ENCODE results near the gene PPP6R3.
"Not testable (repeated sequence)": the region's sequence is repeated elsewhere in the genome, so short reads cannot be mapped to it uniquely, and the experiment has no call there.

The PPP6R3 gene, protein sequence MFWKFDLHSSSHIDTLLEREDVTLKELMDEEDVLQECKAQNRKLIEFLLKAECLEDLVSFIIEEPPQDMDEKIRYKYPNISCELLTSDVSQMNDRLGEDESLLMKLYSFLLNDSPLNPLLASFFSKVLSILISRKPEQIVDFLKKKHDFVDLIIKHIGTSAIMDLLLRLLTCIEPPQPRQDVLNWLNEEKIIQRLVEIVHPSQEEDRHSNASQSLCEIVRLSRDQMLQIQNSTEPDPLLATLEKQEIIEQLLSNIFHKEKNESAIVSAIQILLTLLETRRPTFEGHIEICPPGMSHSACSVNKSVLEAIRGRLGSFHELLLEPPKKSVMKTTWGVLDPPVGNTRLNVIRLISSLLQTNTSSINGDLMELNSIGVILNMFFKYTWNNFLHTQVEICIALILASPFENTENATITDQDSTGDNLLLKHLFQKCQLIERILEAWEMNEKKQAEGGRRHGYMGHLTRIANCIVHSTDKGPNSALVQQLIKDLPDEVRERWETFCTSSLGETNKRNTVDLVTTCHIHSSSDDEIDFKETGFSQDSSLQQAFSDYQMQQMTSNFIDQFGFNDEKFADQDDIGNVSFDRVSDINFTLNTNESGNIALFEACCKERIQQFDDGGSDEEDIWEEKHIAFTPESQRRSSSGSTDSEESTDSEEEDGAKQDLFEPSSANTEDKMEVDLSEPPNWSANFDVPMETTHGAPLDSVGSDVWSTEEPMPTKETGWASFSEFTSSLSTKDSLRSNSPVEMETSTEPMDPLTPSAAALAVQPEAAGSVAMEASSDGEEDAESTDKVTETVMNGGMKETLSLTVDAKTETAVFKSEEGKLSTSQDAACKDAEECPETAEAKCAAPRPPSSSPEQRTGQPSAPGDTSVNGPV

DNA sequence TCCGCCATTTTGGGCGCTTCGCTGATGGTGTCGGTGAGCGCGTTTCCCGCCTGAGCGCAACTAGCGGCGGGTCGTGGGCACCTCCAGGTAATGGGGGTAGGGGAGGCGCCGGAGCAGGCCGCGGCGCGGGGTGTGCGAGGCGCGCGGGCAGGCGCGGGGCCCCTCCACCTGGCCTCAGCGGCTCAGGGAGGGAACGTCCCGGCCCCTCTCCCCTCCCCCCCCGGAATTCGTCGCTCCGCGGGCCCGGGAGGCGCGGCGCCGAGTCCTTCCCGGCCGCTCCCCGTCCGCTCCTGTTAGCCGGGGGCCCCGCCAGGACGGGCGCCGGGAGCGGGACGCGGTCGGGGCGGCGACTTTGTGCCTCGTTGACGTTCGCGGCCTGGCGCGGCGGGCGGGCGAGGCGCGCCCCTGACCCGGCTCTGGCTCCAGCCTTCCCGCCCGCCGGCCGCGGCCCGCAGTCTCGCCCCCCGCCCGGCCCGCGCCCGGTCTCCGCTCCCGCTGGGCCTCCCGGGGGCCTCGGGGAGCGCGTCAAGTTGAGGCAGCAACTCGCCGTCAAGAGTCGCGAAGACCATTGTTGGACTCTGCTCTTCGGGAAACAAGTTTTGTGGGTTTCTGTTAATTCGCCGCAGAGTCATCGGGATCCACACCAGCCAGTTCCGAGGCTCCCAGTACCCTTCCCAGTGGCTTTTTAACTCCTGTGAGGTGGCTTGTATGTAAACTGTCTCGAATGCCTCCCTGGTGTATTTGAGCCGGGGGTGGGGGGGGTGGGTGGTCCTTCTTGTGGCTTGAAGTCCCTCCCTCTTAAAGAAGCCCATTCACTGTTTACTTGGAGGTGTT, at the start of gene PPP6R3:
Gene PPP6R3, plus strand, starts transcription at position 12 of the 834 bp plus-strand sequence. CDS start 76,913 bp downstream, outside the sequence.
- DNase-seq: peak; percentile 69

- peak; percentile 72 for DNase-seq
Measured at GRCh38 chr11:68411501-68411991, 49.0 kb upstream of the PPP6R3 start.

GRCh38 chr11:68412593-68413475, 47.7 kb upstream of the PPP6R3 start:
- no peak for DNase-seq

- no peak for DNase-seq
Measured at GRCh38 chr11:68413591-68413999, 47.0 kb upstream of the PPP6R3 start.

- DNase-seq: peak; percentile 82
Measured at GRCh38 chr11:68414496-68415221, 45.9 kb upstream of the PPP6R3 start.

- no peak for DNase-seq
Measured at GRCh38 chr11:68416070-68416578, 44.4 kb upstream of the PPP6R3 start.

DNA sequence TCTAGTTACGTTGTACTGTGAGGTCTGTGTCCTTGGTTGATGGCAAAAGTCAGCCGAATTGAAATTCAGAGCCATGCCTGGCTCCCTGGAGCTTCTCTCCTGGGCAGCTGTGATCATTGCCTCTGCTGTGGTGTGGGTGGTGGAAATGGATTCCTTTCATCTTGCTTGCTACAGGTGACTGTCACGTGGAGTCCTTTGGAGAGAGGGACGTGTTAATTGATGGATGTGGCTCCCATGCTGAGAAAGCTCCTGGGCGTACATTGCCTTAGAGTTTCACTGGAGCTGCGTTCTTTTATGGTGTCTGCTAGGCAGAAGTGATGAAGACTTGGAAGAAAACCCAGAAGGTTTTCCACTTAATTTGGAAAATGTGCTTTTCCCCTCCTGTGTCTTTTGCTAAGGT, 41.9 kb upstream of the PPP6R3 start:
- DNase-seq: no peak

DNA sequence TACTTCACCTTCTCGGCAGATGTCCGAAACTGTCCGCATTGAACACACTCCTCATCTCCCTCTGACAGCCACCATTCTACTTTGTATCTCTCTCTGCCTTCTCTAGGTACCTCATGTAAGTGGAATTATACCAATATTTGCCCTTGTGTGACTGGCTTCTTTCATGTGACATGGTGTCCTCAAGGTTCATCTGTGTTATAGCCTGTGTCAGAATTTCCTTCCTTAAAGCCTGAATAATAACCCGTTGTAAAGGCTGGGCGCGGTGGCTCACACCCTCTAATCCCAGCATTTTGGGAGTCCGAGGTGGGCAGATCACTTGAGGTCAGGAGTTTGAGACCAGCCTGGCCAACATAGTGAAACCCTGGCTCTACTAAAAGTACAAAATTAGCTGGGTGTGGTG, 40.4 kb upstream of the PPP6R3 start:
- DNase-seq: no peak

GRCh38 chr11:68423481-68423880, 37.1 kb upstream of the PPP6R3 start:
- DNase-seq: no peak

DNA sequence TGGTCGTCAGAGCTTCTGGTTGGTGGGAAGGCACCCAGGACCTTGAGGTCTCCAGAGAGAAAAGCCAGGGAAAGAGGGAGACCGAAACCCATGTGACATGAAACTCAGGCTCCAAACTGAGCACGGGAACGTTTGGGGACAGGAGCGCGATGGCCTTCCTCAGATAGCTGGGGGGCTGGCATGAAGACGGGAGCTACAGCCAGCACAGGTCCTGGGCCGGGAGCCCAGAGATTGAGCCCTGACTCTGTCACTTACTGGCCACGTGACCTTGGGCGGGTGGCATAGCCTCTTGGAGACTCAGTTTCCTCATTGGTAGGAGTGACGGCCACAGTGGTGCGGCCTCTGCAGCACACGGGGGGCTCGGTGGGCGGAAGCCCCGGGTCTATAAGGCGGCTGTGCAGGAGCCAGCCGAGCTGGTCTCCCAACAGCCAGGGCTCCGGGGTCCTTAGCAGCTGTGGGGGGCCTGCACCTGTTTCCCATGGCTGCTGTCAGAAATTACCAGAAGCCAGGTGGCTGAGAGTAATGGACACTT, 36.4 kb upstream of the PPP6R3 start:
- no peak for DNase-seq

GRCh38 chr11:68424981-68425865, 35.3 kb upstream of the PPP6R3 start:
- no peak for DNase-seq

DNA sequence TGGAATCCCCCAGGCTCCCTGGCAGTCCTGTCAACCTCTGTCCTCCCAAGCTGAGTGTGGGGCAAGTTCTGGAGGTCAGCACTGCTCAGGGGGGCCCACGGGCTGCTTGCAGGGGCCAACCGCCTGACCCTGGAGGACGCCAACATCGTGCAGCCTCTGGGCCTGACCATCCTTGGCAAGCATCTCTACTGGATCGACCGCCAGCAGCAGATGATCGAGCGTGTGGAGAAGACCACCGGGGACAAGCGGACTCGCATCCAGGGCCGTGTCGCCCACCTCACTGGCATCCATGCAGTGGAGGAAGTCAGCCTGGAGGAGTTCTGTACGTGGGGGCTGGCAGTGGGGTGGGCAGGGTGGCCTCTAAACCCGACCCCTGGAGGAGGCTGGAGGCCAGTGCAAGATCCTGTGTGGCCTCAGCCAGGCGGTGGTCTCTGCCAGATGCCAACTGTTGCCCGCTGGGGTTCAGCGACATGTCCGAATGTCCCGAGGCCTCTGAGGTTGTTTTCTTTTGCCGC, 34.6 kb upstream of the PPP6R3 start:
- DNase-seq: no peak

- DNase-seq: no peak
Measured at GRCh38 chr11:68429661-68430060, 30.9 kb upstream of the PPP6R3 start.

DNA sequence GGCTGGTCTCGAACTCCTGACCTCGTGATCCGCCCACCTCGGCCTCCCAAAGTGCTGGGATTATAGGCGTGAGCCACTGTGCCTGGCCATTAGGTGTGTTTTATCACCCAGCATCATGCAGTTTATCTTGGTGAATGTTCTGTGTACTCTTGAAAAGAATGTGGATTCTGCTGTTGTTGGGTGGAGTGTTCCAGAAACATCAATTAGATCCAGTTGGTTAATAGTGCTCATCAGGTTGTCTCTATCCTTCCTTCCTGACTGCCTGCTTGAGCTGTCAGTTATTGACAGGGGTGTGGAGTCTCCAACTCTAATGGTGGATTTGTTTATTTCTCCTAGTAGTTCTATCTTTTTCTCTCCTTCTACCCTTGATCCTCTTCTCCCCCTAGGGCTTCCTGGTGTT, 30.2 kb upstream of the PPP6R3 start:
- no peak for DNase-seq

DNA sequence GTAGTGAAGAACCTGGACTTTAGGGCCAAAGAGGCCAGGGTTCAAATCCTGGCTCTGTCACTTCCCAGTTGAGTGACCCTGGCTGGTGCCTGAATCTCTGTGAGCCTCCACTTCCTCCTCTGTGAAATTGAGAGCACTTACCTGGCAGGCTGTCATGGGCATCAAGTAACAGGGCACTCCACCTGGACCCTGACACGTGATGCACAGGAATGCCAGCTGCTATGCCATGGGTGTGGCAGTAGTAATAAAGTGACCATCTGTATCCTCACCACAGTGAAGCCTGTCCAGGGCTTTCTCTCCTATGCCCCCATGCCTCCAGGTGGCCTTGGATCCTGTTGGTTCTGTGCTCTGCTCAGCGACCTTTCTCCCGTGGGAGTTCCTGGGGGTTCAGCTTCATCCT, 29.8 kb upstream of the PPP6R3 start:
- DNase-seq: peak; percentile 95

DNA sequence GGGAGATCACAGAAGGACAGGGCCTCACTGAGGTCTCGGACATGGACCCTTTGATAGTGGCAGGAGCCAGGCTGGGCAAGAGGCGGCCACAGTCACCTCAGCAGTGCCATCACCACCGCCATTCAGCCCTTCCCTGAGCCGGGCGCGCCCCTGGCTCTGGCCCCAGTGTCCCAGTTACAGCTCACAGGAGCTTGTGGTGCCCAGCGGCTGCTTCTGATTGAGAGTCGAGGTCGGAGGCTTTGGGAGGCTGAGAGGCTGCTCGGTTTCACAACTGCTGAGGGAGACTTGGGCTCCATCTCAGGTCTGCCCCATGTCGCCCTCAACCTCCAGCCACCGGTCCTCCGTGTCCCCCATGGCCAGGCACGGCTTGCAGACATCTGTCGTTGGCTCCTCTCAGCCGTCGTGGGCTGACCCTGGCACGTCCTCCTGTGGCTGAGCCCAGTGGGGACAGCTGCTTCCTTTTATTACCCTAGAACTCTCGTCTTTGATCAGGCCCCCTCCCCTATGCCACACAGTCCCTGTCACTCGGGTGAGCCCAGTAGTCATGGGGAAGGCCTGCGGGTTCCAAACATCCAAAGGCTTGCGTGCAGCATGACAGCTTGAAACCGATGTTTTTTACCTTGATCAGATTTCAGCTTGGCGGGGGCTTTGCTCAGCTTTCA, 28.4 kb upstream of the PPP6R3 start:
- DNase-seq: no peak

DNA sequence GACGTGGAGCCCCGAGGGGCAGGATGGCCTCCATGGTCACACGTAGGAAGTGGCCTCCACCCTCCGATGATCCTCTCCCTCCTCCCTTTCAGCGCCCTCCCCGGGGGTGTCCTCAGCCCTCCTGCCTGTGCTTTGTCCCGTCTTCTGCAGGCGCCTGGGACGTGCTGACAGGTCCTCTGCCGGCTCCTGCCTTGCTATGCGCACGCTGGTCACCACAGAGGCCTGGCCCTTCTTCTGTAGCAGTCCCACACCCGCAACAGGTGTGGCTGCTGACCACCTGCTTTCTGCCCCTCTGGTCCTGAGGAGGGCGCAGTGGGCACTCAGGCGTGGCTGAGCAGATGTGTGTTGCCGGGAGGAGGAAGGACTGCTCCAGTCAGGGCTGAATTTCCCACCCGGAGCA, 27.7 kb upstream of the PPP6R3 start:
- DNase-seq: no peak

DNA sequence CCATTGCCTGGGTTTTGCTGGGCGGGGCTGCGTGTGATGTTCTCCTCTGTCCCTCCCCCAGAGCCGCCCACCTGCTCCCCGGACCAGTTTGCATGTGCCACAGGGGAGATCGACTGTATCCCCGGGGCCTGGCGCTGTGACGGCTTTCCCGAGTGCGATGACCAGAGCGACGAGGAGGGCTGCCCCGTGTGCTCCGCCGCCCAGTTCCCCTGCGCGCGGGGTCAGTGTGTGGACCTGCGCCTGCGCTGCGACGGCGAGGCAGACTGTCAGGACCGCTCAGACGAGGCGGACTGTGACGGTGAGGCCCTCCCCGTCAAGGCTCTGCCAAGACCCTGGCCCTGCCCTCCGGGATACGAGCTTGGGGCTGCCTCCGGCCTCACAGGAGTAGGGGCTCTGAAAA, 27.0 kb upstream of the PPP6R3 start:
- no peak for DNase-seq

DNA sequence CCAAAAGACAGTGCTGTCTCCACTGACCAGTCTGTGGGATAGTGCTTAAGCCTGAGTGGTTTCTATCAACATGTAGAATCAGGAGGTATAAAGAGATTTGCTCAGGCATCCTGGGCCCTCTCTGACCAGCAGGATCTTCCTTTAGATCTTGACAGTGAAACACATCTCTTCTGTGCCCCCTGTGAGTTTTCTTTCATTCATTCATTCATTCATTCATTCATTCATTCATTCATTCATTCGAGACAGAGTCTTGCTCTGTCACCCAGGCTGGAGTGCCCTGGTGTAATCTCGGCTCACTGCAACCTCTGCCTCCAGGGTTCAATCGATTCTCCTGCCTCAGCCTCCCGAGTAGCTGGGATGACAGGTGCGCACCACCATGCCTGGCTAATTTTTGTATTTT, 26.4 kb upstream of the PPP6R3 start:
- not testable (repeated sequence) for DNase-seq
